Mesendoderm (in vitro differentiated cells): ENCODE data around the gene SMIM24.

Experiments used
- DNase-seq: peaks from one replicate; pipeline ENCODE4 v3.0.0; 2013
- H2AK5ac ChIP-seq: 2 replicates; pipeline ENCODE4 v1.6.1; 2013; ENCODE audit warnings: low read length, inconsistent platforms
- H2BK120ac ChIP-seq: 2 replicates; pipeline ENCODE4 v1.6.1; 2013; ENCODE audit warnings: low read depth, mild to moderate bottlenecking, low read length, moderate library complexity, mixed read lengths
- H2BK15ac ChIP-seq: replicated peaks from 2 replicates; pipeline ENCODE4 v1.6.1; 2013; ENCODE audit warnings: low read depth, mild to moderate bottlenecking, moderate library complexity
- H2BK5ac ChIP-seq: 2 replicates; pipeline ENCODE4 v1.6.1; 2013; ENCODE audit warnings: low read length, inconsistent platforms
- H3K18ac ChIP-seq: 2 replicates; pipeline ENCODE4 v1.6.1; 2013; ENCODE audit warnings: mild to moderate bottlenecking, low read length, mixed read lengths
- H3K23ac ChIP-seq: one replicate; pipeline ENCODE4 v1.6.1; 2013; ENCODE audit warnings: low read length
- H3K27ac ChIP-seq: 2 replicates; pipeline ENCODE4 v1.5.1; 2013; ENCODE audit warnings: low read depth, mild to moderate bottlenecking, inconsistent platforms, low read length, moderate library complexity
- H3K27me3 ChIP-seq: 2 replicates; pipeline ENCODE4 v1.6.1; 2013; ENCODE audit warnings: low read length, control low read depth, mild to moderate bottlenecking, inconsistent platforms; ENCODE audit not compliant: insufficient read depth, poor library complexity
- H3K36me3 ChIP-seq: 2 replicates; pipeline ENCODE4 v1.6.1; 2013; ENCODE audit warnings: low read length, inconsistent platforms; ENCODE audit not compliant: control insufficient read depth, insufficient read depth
- H3K4ac ChIP-seq: one replicate; pipeline ENCODE4 v1.6.1; 2013; ENCODE audit warnings: low read depth, mild to moderate bottlenecking, low read length, moderate library complexity
- H3K4me1 ChIP-seq: 2 replicates; pipeline ENCODE4 v1.6.1; 2013; ENCODE audit warnings: low read depth, low read length, inconsistent platforms; ENCODE audit not compliant: control insufficient read depth
- H3K4me2 ChIP-seq: 2 replicates; pipeline ENCODE4 v1.6.1; 2013; ENCODE audit warnings: low read length
- H3K4me3 ChIP-seq: 2 replicates; pipeline ENCODE4 v1.5.1; 2013; ENCODE audit warnings: mild to moderate bottlenecking, low read length
- H3K56ac ChIP-seq: one replicate; pipeline ENCODE4 v1.6.1; 2013; ENCODE audit warnings: low read length
- H3K79me1 ChIP-seq: 2 replicates; pipeline ENCODE4 v1.6.1; 2013; ENCODE audit warnings: low read length, inconsistent platforms
- H3K79me2 ChIP-seq: 2 replicates; pipeline ENCODE4 v1.6.1; 2013; ENCODE audit warnings: mild to moderate bottlenecking, low read length; ENCODE audit not compliant: control insufficient read depth, insufficient read depth
- H3K9ac ChIP-seq: 2 replicates; pipeline ENCODE4 v1.6.1; 2013; ENCODE audit warnings: low read length, inconsistent platforms
- H4K5ac ChIP-seq: one replicate; pipeline ENCODE4 v1.6.1; 2013; ENCODE audit warnings: low read length
- H4K8ac ChIP-seq: one replicate; pipeline ENCODE4 v1.6.1; 2013; ENCODE audit warnings: low read depth, mild to moderate bottlenecking, control low read depth, low read length, moderate library complexity
- WGBS: extraction: QIAGEN DNeasy Blood & Tissue Kit; methylation state at CpG from one replicate; pipeline ENCODE4 v1.1.7; 2013; ENCODE audit warnings: low lambda C conversion rate, missing lambda C conversion rate; ENCODE audit not compliant: insufficient coverage; ENCODE audit errors: extremely low coverage; 5-methylcytosine and 5-hydroxymethylcytosine counted together

Gene SMIM24

GRCh38 chr19:3507371-3508120 is 27.2 kb upstream of the SMIM24 start:
- H3K18ac ChIP-seq, result peak overlapping the region; percentile 7
- peak overlapping the region; percentile 94 for H3K56ac ChIP-seq
- H3K27me3 ChIP-seq, result no peaks in the 10 kb centered on the region
- no peak overlapping the region for H3K4ac ChIP-seq
- no peak overlapping the region for H3K23ac ChIP-seq
- H3K27ac ChIP-seq, result peak overlapping the region; percentile 25
- H3K4me2 ChIP-seq, result peak overlapping the region; percentile 100
- no peak overlapping the region for H2AK5ac ChIP-seq
- H4K5ac ChIP-seq, result no peak overlapping the region
- H3K4me1 ChIP-seq, result no peaks in the 10 kb centered on the region
- H3K79me1 ChIP-seq, result peaks cover 27% of the 10 kb centered on the region
- H3K9ac ChIP-seq, result peak overlapping the region; percentile 83
- peak; percentile 69 for DNase-seq
- no peaks in the 10 kb centered on the region for H3K36me3 ChIP-seq
- H4K8ac ChIP-seq, result no peak overlapping the region
- peak overlapping the region; percentile 79 for H3K4me3 ChIP-seq
- no CpG with 5 or more reads among the region's 31 CpGs for WGBS
- H2BK120ac ChIP-seq, result no peak overlapping the region
- H3K79me2 ChIP-seq, result peaks cover 42% of the 10 kb centered on the region
- no peak overlapping the region for H2BK5ac ChIP-seq
- H2BK15ac ChIP-seq, result no peak overlapping the region

GRCh38 chr19:3506384-3507340 is 26.3 kb upstream of the SMIM24 start:
- no peak for DNase-seq
- Histone ChIP-seq H3K23ac (peak overlapping the region; percentile 48), H2BK5ac (no peak overlapping the region), H3K4me1 (no peaks in the 10 kb centered on the region), H3K4me2 (peak overlapping the region; percentile 100), H3K9ac (peak overlapping the region; percentile 83), H3K56ac (peak overlapping the region; percentile 94), H2AK5ac (no peak overlapping the region), H2BK120ac (peak overlapping the region; percentile 51), H3K27ac (peak overlapping the region; percentile 47), H3K79me1 (peaks cover 22% of the 10 kb centered on the region), H3K27me3 (no peaks in the 10 kb centered on the region), H4K5ac (no peak overlapping the region), H3K4ac (peak overlapping the region; percentile 22), H3K4me3 (peak overlapping the region; percentile 79), H3K18ac (peak overlapping the region; percentile 92), H4K8ac (no peak overlapping the region), H3K36me3 (no peaks in the 10 kb centered on the region), H3K79me2 (peaks cover 33% of the 10 kb centered on the region), H2BK15ac (no peak overlapping the region)
- WGBS, result no CpG with 5 or more reads among the region's 69 CpGs

GRCh38 chr19:3505598-3506383 is 25.5 kb upstream of the SMIM24 start, which contains the start of gene FZR1:
Gene FZR1, plus strand, starts transcription at chr19:3506311. Its CDS starts 16,679 bp downstream, at chr19:3522990.
- Histone ChIP-seq H3K56ac (peak within 1 kb of the TSS; percentile 97), H3K27me3 (no peaks in the 10 kb centered on the region), H4K8ac (no peak within 1 kb of the TSS), H3K4me1 (no peaks in the 10 kb centered on the region), H3K4me3 (peak within 1 kb of the TSS; percentile 79), H3K4ac (peak within 1 kb of the TSS; percentile 66), H2BK5ac (peak within 1 kb of the TSS; percentile 87), H3K79me2 (peaks cover 28% of the 10 kb centered on the region), H3K18ac (peak within 1 kb of the TSS; percentile 92), H3K4me2 (peak within 1 kb of the TSS; percentile 100), H3K23ac (peak within 1 kb of the TSS; percentile 48), H3K9ac (peak within 1 kb of the TSS; percentile 83), H3K36me3 (no peaks in the 10 kb centered on the region), H4K5ac (no peak within 1 kb of the TSS), H2BK120ac (peak within 1 kb of the TSS; percentile 51), H2BK15ac (no peak within 1 kb of the TSS), H2AK5ac (no peak within 1 kb of the TSS), H3K79me1 (peaks cover 17% of the 10 kb centered on the region), H3K27ac (peak within 1 kb of the TSS; percentile 60)
- WGBS, result no CpG with 5 or more reads among the region's 79 CpGs
- peak; percentile 99 for DNase-seq

- Histone ChIP-seq H2BK15ac (no peak overlapping the region), H3K79me2 (peaks cover 28% of the 10 kb centered on the region), H3K79me1 (peaks cover 15% of the 10 kb centered on the region), H3K27ac (no peak overlapping the region), H3K36me3 (no peaks in the 10 kb centered on the region), H3K56ac (peak overlapping the region; percentile 1), H4K5ac (no peak overlapping the region), H3K9ac (no peak overlapping the region), H3K27me3 (no peaks in the 10 kb centered on the region), H4K8ac (no peak overlapping the region), H3K4ac (no peak overlapping the region), H3K4me3 (no peak overlapping the region), H2AK5ac (no peak overlapping the region), H3K23ac (no peak overlapping the region), H3K4me2 (no peak overlapping the region), H2BK120ac (no peak overlapping the region), H2BK5ac (no peak overlapping the region), H3K18ac (no peak overlapping the region), H3K4me1 (peaks cover under 1% of the 10 kb centered on the region)
- DNase-seq, result peak; percentile 58
- WGBS, result no CpG with 5 or more reads among the region's 5 CpGs
These were observed 24.4 kb upstream of the SMIM24 start for GRCh38 chr19:3504735-3505134.

DNA sequence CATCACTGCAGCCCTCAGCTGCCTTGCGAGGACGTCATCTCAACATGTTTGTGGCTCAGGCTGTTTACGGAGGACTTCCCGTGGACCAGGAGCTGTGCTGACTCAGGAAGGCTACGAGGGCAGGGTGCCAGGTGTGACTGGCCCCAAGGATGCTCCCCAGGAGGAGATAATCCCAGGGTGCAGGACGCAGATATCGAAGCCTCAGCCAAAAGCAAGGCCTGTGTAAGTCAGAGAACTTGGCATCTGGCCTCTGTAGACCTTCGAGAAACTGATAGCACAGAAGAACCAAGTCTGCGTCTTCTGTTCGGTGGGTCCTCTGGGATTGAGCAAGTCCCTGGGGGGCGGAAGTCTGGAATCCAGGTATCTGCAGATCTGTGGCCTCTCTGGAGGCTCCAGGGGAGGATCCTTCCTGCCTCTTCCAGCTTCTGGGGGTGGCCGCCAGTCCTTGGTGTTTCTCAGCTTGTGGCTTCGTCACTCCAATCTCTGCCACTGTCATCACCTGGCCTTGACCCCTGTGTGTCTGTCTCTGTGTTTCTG is 22.8 kb upstream of the SMIM24 start:
- Histone ChIP-seq H3K56ac (no peak overlapping the region), H2AK5ac (no peak overlapping the region), H3K27ac (no peak overlapping the region), H2BK5ac (no peak overlapping the region), H2BK120ac (no peak overlapping the region), H3K79me2 (peaks cover 23% of the 10 kb centered on the region), H3K9ac (no peak overlapping the region), H3K27me3 (no peaks in the 10 kb centered on the region), H2BK15ac (no peak overlapping the region), H3K4me2 (no peak overlapping the region), H4K5ac (no peak overlapping the region), H3K79me1 (peaks cover 9% of the 10 kb centered on the region), H4K8ac (no peak overlapping the region), H3K23ac (no peak overlapping the region), H3K4me1 (peaks cover 2% of the 10 kb centered on the region), H3K4ac (no peak overlapping the region), H3K18ac (no peak overlapping the region), H3K36me3 (no peaks in the 10 kb centered on the region), H3K4me3 (no peak overlapping the region)
- DNase-seq, result no peak
- no CpG with 5 or more reads among the region's 13 CpGs for WGBS
